ENCODE results near the gene FBXL13. TPM values are rescaled to one million over a fixed set of nuclear protein-coding genes. Genes with fewer than 3 reads are reported as not detected.
A peak's percentile ranks its signal among the peaks of the same experiment; 100 is the strongest.

The FBXL13 gene
- total and polyA plus RNA-seq, 8 donors, result 0.42 to 2.4 (median 1.4) TPM

GRCh38 chr7:103117465-103117864 lies 42.9 kb upstream of the FBXL13 start:
- ATAC-seq, result no peak
- FAIRE-seq, result no peak
- no peak for TF ChIP-seq CTCF (IDR thresholded peaks at IDR 0.05)
- DNase-seq, result no peak
- Histone ChIP-seq H3K27ac (no peak overlapping the region), H3K4me3 (no peak overlapping the region), H3K4me1 (peaks cover 0 to 8% (median 0%) of the 10 kb centered on the region in 3 donors), H3K36me3 (no peaks in the 10 kb centered on the region), H3K9me3 (no peaks in the 10 kb centered on the region), H3K27me3 (no peaks in the 10 kb centered on the region)
- WGBS, 2 donors, result 96 to 99% methylated on average over 2 of the region's 2 CpGs
- intact Hi-C loops (cut with DNase I), result no loop called here

- FAIRE-seq, result no peak
- no peak overlapping the region for H3K27ac ChIP-seq
- H3K36me3 ChIP-seq, result no peaks in the 10 kb centered on the region
- no peak for TF ChIP-seq CTCF (IDR thresholded peaks at IDR 0.05)
- no peak for DNase-seq
- no peaks in the 10 kb centered on the region for H3K27me3 ChIP-seq
- H3K4me1 ChIP-seq, result peaks cover 0 to 8% (median 0%) of the 10 kb centered on the region in 3 donors
- intact Hi-C loops (cut with DNase I), result no loop called here
- H3K4me3 ChIP-seq, result no peak overlapping the region
- H3K9me3 ChIP-seq, result no peaks in the 10 kb centered on the region
- ATAC-seq, result no peak
Measured at GRCh38 chr7:103116991-103117390, 42.4 kb upstream of the FBXL13 start.

- H3K9me3 ChIP-seq, result no peaks in the 10 kb centered on the region
- FAIRE-seq (no peak), ATAC-seq (peak in 3 of 4 donors; percentile 37 to 72 (median 55)), DNase-seq (no peak)
- TF ChIP-seq CTCF (IDR thresholded peaks at IDR 0.05), result no peak
- 24 to 41% methylated on average over 1 of the region's 1 CpG for WGBS, 2 donors
- intact Hi-C loops (cut with DNase I), result no loop called here
- H3K27ac ChIP-seq, result no peak overlapping the region
- no peaks in the 10 kb centered on the region for H3K36me3 ChIP-seq
- no peak overlapping the region for H3K4me3 ChIP-seq
- peaks cover 0 to 8% (median 0%) of the 10 kb centered on the region in 3 donors for H3K4me1 ChIP-seq
- no peaks in the 10 kb centered on the region for H3K27me3 ChIP-seq
Measured at GRCh38 chr7:103116511-103116910, 41.9 kb upstream of the FBXL13 start.

- 99 to 100% methylated on average over 4 of the region's 4 CpGs for WGBS, 2 donors
- FAIRE-seq (no peak), ATAC-seq (no peak), DNase-seq (no peak)
- Histone ChIP-seq H3K4me3 (no peak overlapping the region), H3K36me3 (no peaks in the 10 kb centered on the region), H3K27ac (no peak overlapping the region), H3K27me3 (no peaks in the 10 kb centered on the region), H3K9me3 (no peaks in the 10 kb centered on the region), H3K4me1 (peaks cover 0 to 8% (median 0%) of the 10 kb centered on the region in 3 donors)
- intact Hi-C loops (cut with DNase I), result no loop called here
- no peak for TF ChIP-seq CTCF (IDR thresholded peaks at IDR 0.05)
Measured at GRCh38 chr7:103115771-103116170, 41.2 kb upstream of the FBXL13 start.

GRCh38 chr7:103114576-103115008 lies 40.0 kb upstream of the FBXL13 start:
- 95 to 97% methylated on average over 1 of the region's 1 CpG for WGBS, 2 donors
- TF ChIP-seq CTCF (IDR thresholded peaks at IDR 0.05), result no peak
- ATAC-seq (no peak), DNase-seq (no peak), FAIRE-seq (no peak)
- Histone ChIP-seq H3K27me3 (no peaks in the 10 kb centered on the region), H3K4me3 (no peak overlapping the region), H3K27ac (no peak overlapping the region), H3K9me3 (no peaks in the 10 kb centered on the region), H3K4me1 (peaks cover 0 to 8% (median 0%) of the 10 kb centered on the region in 3 donors), H3K36me3 (no peaks in the 10 kb centered on the region)
- intact Hi-C loops (cut with DNase I), result no loop called here
